Measurements from ENCODE around the gene AK5.

AK5 gene

DNA sequence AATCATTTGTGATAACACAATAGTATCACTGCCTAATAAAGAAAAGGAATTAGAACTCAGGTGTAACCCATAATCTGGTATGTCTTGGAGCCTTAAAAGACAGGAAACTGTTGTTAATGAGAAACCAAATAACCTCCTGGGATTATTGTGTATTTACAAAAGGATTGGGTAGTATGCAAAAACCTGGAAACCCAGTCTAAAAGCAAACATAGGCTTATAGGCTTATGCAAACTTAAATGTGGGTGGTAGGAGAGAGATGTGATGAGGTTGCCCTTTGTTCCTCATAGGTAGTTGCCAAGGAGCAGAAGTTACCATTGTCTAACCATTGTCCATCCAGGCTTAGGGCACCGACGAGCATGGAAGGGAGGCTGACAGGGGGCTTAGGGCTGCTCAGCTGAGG, 165.8 kb downstream of the AK5 start:
- H3K4me3 ChIP-seq (ENCODE audit: low read depth, low read length) = no peak overlapping the region
- DNase-seq (ENCODE audit: low read depth) = no peak
- TF ChIP-seq, protein P1, sequence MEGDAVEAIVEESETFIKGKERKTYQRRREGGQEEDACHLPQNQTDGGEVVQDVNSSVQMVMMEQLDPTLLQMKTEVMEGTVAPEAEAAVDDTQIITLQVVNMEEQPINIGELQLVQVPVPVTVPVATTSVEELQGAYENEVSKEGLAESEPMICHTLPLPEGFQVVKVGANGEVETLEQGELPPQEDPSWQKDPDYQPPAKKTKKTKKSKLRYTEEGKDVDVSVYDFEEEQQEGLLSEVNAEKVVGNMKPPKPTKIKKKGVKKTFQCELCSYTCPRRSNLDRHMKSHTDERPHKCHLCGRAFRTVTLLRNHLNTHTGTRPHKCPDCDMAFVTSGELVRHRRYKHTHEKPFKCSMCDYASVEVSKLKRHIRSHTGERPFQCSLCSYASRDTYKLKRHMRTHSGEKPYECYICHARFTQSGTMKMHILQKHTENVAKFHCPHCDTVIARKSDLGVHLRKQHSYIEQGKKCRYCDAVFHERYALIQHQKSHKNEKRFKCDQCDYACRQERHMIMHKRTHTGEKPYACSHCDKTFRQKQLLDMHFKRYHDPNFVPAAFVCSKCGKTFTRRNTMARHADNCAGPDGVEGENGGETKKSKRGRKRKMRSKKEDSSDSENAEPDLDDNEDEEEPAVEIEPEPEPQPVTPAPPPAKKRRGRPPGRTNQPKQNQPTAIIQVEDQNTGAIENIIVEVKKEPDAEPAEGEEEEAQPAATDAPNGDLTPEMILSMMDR (conservative IDR thresholded peaks at IDR 0.05; ENCODE audit: low read depth, low read length) = no peak

GRCh38 chr1:77459881-77460280, 178.1 kb downstream of the AK5 start:
- H3K4me3 ChIP-seq (ENCODE audit: low read depth, low read length) = no peak overlapping the region
- DNase-seq (ENCODE audit: low read depth) = peak; percentile 12
- TF ChIP-seq, protein P1 (conservative IDR thresholded peaks at IDR 0.05; ENCODE audit: low read depth, low read length) = no peak

GRCh38 chr1:77461691-77462090, 179.9 kb downstream of the AK5 start:
- DNase-seq (ENCODE audit: low read depth) = no peak
- TF ChIP-seq, protein P1 (conservative IDR thresholded peaks at IDR 0.05; ENCODE audit: low read depth, low read length) = no peak
- no peak overlapping the region for H3K4me3 ChIP-seq (ENCODE audit: low read depth, low read length)

- H3K4me3 ChIP-seq (ENCODE audit: low read depth, low read length) = no peak overlapping the region
- TF ChIP-seq, protein P1 (conservative IDR thresholded peaks at IDR 0.05; ENCODE audit: low read depth, low read length) = no peak
- DNase-seq (ENCODE audit: low read depth) = peak; percentile 5
Measured at GRCh38 chr1:77463216-77463615, 181.4 kb downstream of the AK5 start.

DNA sequence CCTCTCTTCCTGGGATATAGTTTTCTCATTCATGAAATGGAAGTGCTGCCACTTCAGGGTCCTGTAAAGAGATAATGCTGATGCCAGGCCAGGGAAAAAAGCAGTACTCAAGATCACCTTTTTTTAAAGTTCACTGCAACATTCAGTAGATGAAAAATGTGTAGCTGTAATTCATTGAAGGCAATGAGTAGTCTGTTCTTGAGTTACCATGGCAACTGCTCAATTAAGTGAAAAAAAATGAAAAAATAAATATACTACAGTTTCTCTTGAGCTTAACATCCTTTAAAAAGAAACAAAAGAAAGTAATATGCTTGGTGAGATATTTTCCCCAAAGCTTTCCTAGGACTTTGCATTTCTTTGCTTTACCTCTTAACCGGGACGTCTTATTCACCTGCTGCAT, 183.3 kb downstream of the AK5 start:
- no peak for DNase-seq (ENCODE audit: low read depth)
- H3K4me3 ChIP-seq (ENCODE audit: low read depth, low read length) = no peak overlapping the region
- TF ChIP-seq, protein P1 (conservative IDR thresholded peaks at IDR 0.05; ENCODE audit: low read depth, low read length) = no peak

- no peak for DNase-seq (ENCODE audit: low read depth)
- TF ChIP-seq, protein P1 (conservative IDR thresholded peaks at IDR 0.05; ENCODE audit: low read depth, low read length) = no peak
- no peak overlapping the region for H3K4me3 ChIP-seq (ENCODE audit: low read depth, low read length)
Measured at GRCh38 chr1:77465922-77466321, 184.1 kb downstream of the AK5 start.

DNA sequence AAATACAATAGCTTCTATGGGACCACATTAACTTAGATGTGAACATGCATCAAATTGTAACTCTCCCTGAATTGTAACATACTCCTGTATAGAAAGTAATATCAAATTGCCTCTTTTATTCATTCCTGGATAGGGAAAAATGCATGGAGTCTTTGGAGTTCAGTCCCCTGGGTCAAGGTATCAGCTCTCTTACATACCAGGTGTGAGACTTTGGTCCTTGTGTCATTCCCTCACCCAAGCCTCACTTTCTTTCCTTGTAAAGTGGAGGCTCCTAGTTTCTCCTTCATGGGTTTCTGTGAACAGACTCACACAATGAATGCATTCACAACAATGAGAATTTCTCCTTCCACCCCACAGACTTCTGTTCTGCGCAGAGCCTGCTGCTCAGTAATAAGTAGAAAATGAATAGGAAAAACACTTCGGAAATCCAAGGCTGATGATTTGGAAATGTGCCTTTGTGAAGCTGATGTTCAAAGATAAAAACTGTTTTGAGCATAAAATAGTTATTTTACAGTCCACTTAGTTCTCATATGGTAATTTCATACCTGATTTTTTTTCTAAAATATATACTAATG, 185.3 kb downstream of the AK5 start:
- DNase-seq (ENCODE audit: low read depth) = no peak
- TF ChIP-seq, protein P1 (conservative IDR thresholded peaks at IDR 0.05; ENCODE audit: low read depth, low read length) = no peak
- no peak overlapping the region for H3K4me3 ChIP-seq (ENCODE audit: low read depth, low read length)
